IMR-90 (cell line): ENCODE data around the gene LMBR1L. TPM values are rescaled to one million over a fixed set of nuclear protein-coding genes. Genes with fewer than 3 reads are reported as not detected.

Experiments
- ATAC-seq: fragments of 200-7000 bp; cut with Tn5 transposase; 2 replicates; pipeline ENCODE4 v1.9.1; 2020; ENCODE audit warnings: low read depth, mild to moderate bottlenecking, moderate library complexity
- BruUV-seq: library from RNA; stranded (reverse); fragments of 400-500 nt; replicated peaks from 2 replicates; lab custom pipeline; 2021; lab: Mats Ljungman, UMichigan
- CTCF ChIA-PET: fragments of 300-600 bp; formaldehyde crosslinking; extraction: SDS; loops from one replicate; lab custom pipeline; 2021; ENCODE audit warnings: antibody characterized with exemption; lab: Yijun Ruan, JAX
- POLR2A ChIA-PET: fragments of 300-600 bp; sonication (Branson Sonifier 250); formaldehyde crosslinking; loops from one replicate; lab custom pipeline; 2022; ENCODE audit warnings: antibody characterized with exemption; ENCODE audit not compliant: unreplicated experiment; lab: Charles Lee
- DNase-seq: peaks from one replicate; pipeline ENCODE4 v3.0.0; 2013
- H2AFZ ChIP-seq: replicated peaks from 2 replicates; pipeline ENCODE3; 2013; ENCODE audit warnings: low read length, mild to moderate bottlenecking; ENCODE audit not compliant: poor library complexity
- H2AK5ac ChIP-seq: 2 replicates; pipeline ENCODE4 v1.6.1; 2013; ENCODE audit warnings: low read depth, low read length, inconsistent platforms
- H2AK9ac ChIP-seq: replicated peaks from 2 replicates; pipeline ENCODE3; 2013; ENCODE audit warnings: mild to moderate bottlenecking, low read depth, low read length, moderate library complexity; ENCODE audit not compliant: poor library complexity
- H2BK120ac ChIP-seq: 2 replicates; pipeline ENCODE4 v1.6.1; 2013; ENCODE audit warnings: low read depth, low read length, inconsistent platforms
- H2BK15ac ChIP-seq: 3 replicates; pipeline ENCODE4 v1.6.1; 2013; ENCODE audit warnings: low read depth, low read length, inconsistent platforms
- H2BK20ac ChIP-seq: 2 replicates; pipeline ENCODE4 v1.6.1; 2013; ENCODE audit warnings: low read depth, mild to moderate bottlenecking, inconsistent platforms, low read length, moderate library complexity
- H2BK5ac ChIP-seq: 2 replicates; pipeline ENCODE4 v1.6.1; 2013; ENCODE audit warnings: mild to moderate bottlenecking, low read depth, low read length, inconsistent platforms; ENCODE audit not compliant: poor library complexity, severe bottlenecking
- H3K14ac ChIP-seq: replicated peaks from 2 replicates; pipeline ENCODE4 v1.6.1; 2013; ENCODE audit warnings: low read depth, low read length, inconsistent platforms
- H3K18ac ChIP-seq: 2 replicates; pipeline ENCODE4 v1.6.1; 2013; ENCODE audit warnings: low read depth, low read length, control low read depth
- H3K23ac ChIP-seq: 2 replicates; pipeline ENCODE4 v1.6.1; 2013; ENCODE audit warnings: low read depth, low read length, inconsistent platforms
- H3K27ac ChIP-seq: 2 replicates; pipeline ENCODE4 v1.5.1; 2013; ENCODE audit warnings: mild to moderate bottlenecking, control low read depth, low read length; ENCODE audit not compliant: insufficient read depth
- H3K27me3 ChIP-seq: 2 replicates; pipeline ENCODE4 v1.6.1; 2013; ENCODE audit warnings: low read length; ENCODE audit not compliant: control insufficient read depth, insufficient read depth
- H3K36me3 ChIP-seq: 2 replicates; pipeline ENCODE4 v1.6.1; 2013; ENCODE audit warnings: low read length, mixed read lengths; ENCODE audit not compliant: control insufficient read depth, insufficient read depth
- H3K4ac ChIP-seq: 2 replicates; pipeline ENCODE4 v1.6.1; 2013; ENCODE audit warnings: low read depth, low read length, inconsistent platforms
- H3K4me1 ChIP-seq: 2 replicates; pipeline ENCODE4 v1.6.1; 2013; ENCODE audit warnings: low read length, mixed read lengths; ENCODE audit not compliant: control insufficient read depth, insufficient read depth
- H3K4me2 ChIP-seq: 2 replicates; pipeline ENCODE4 v1.6.1; 2013; ENCODE audit warnings: low read depth, mild to moderate bottlenecking, control low read depth, low read length, moderate library complexity
- H3K4me3 ChIP-seq: 2 replicates; pipeline ENCODE4 v1.5.1; 2013; ENCODE audit warnings: low read depth, mild to moderate bottlenecking, control low read depth, low read length, moderate library complexity; ENCODE audit not compliant: insufficient read depth
- H3K56ac ChIP-seq: 2 replicates; pipeline ENCODE4 v1.6.1; 2013; ENCODE audit warnings: low read length, inconsistent platforms; ENCODE audit not compliant: insufficient read depth; ENCODE audit errors: extremely low read depth
- H3K79me1 ChIP-seq, 2 experiments: 2 replicates each; pipeline ENCODE4 v1.6.1; 2013; ENCODE audit warnings: low read length in 2 of 2, inconsistent platforms in 1 of 2, low read depth in 1 of 2
- H3K9ac ChIP-seq: 2 replicates; pipeline ENCODE4 v1.6.1; 2013; ENCODE audit warnings: low read depth, low read length, control low read depth
- H3K9me1 ChIP-seq: 2 replicates; pipeline ENCODE4 v1.6.1; 2013; ENCODE audit warnings: low read length, inconsistent platforms; ENCODE audit not compliant: insufficient read depth
- H3K9me3 ChIP-seq: 2 replicates; pipeline ENCODE4 v1.6.1; 2013; ENCODE audit warnings: low read length; ENCODE audit not compliant: control insufficient read depth, insufficient read depth
- H4K20me1 ChIP-seq: 2 replicates; pipeline ENCODE4 v1.6.1; 2013; ENCODE audit warnings: low read length, inconsistent platforms; ENCODE audit not compliant: insufficient read depth
- H4K5ac ChIP-seq: 2 replicates; pipeline ENCODE4 v1.6.1; 2013; ENCODE audit warnings: mild to moderate bottlenecking, low read depth, low read length, control low read depth
- H4K8ac ChIP-seq, 2 experiments: 2 replicates each; pipeline ENCODE4 v1.6.1; 2013; ENCODE audit warnings: low read depth in 2 of 2, low read length in 2 of 2, control low read depth in 1 of 2, inconsistent platforms in 1 of 2
- H4K91ac ChIP-seq: 2 replicates; pipeline ENCODE4 v1.6.1; 2013; ENCODE audit warnings: low read depth, low read length, inconsistent platforms; ENCODE audit not compliant: insufficient read depth
- BHLHE40 ChIP-seq: fragments of 150-350 bp; IDR thresholded peaks from 2 replicates; pipeline ENCODE4 v1.6.1; 2016; ENCODE audit warnings: mild to moderate bottlenecking, low read depth, low read length
- CEBPB ChIP-seq: IDR thresholded peaks from 2 replicates; pipeline ENCODE4 v1.6.1; 2012; ENCODE audit warnings: low read depth, low read length, improper control_type of control experiment
- CHD1 ChIP-seq: IDR thresholded peaks from 2 replicates; pipeline ENCODE4 v1.6.1; 2012; ENCODE audit warnings: low read depth, low read length, improper control_type of control experiment
- FOS ChIP-seq: fragments of 150-350 bp; IDR thresholded peaks from 2 replicates; pipeline ENCODE4 v1.6.1; 2016; ENCODE audit warnings: low read depth, low read length
- MAFK ChIP-seq: IDR thresholded peaks from 2 replicates; pipeline ENCODE4 v1.6.1; 2012; ENCODE audit warnings: low read depth, low read length, improper control_type of control experiment
- MAZ ChIP-seq: IDR thresholded peaks from 2 replicates; pipeline ENCODE4 v1.6.1; 2012; ENCODE audit warnings: low read depth, mild to moderate bottlenecking, low read length, improper control_type of control experiment, moderate library complexity, borderline replicate concordance
- MXI1 ChIP-seq: IDR thresholded peaks from 2 replicates; pipeline ENCODE4 v1.6.1; 2012; ENCODE audit warnings: low read depth, mild to moderate bottlenecking, low read length, moderate library complexity, borderline replicate concordance
- NFE2L2 ChIP-seq: fragments of 150-350 bp; IDR thresholded peaks from 2 replicates; pipeline ENCODE4 v1.6.1; 2016; ENCODE audit warnings: low read depth, mild to moderate bottlenecking, low read length
- POLR2A ChIP-seq: IDR thresholded peaks from 2 replicates; pipeline ENCODE4 v1.6.1; 2012; ENCODE audit warnings: mild to moderate bottlenecking, low read depth, low read length
- RAD21 ChIP-seq: IDR thresholded peaks from 2 replicates; pipeline ENCODE4 v1.6.1; 2012; ENCODE audit warnings: low read length, improper control_type of control experiment
- RCOR1 ChIP-seq: IDR thresholded peaks from 2 replicates; pipeline ENCODE4 v1.6.1; 2012; ENCODE audit warnings: mild to moderate bottlenecking, low read length, improper control_type of control experiment; ENCODE audit not compliant: insufficient replicate concordance
- RFX5 ChIP-seq: IDR thresholded peaks from 2 replicates; pipeline ENCODE4 v1.8.0; 2012; ENCODE audit warnings: low read depth, mild to moderate bottlenecking, low read length, moderate library complexity
- SMC3 ChIP-seq: fragments of 150-350 bp; IDR thresholded peaks from 2 replicates; pipeline ENCODE4 v1.6.1; 2016; ENCODE audit warnings: low read depth, mild to moderate bottlenecking, antibody characterized with exemption, low read length, moderate library complexity
- WGBS, 2 experiments: methylation state at CpG; one replicate each; pipeline versions ENCODE4 v1.1.5 to v1.1.7; 2013; ENCODE audit warnings: missing lambda C conversion rate in 2 of 2; ENCODE audit not compliant: insufficient read length in 1 of 2; ENCODE audit errors: extremely low coverage in 2 of 2; 5-methylcytosine and 5-hydroxymethylcytosine counted together
- dilution Hi-C: fragments of 300-500 bp; cut with HindIII; formaldehyde crosslinking; loops from one replicate; pipeline ENCODE4 v1.14.3; 2018; ENCODE audit warnings: low sequenced_read_pairs; ENCODE audit not compliant: unreplicated experiment
- in situ Hi-C: fragments of 300-500 bp; cut with MboI; formaldehyde crosslinking; loops from 3 replicates; pipeline ENCODE4 v1.14.3; 2019; ENCODE audit warnings: low sequenced_read_pairs, inconsistent platforms, mixed read lengths
- intact Hi-C: fragments of 100-400 bp; cut with micrococcal nuclease; formaldehyde crosslinking; loops from 2 replicates; pipeline ENCODE4 v1.10.0; 2022
- polyA plus RNA-seq, 3 experiments: library from polyadenylated mRNA; depleted of rRNA; stranded (reverse); fragments of >200 nt; gene quantifications; 2 replicates each; pipeline ENCODE4 v1.2.3, GENCODE V29; 2012; ENCODE audit warnings: low replicate concordance in 1 of 3
- total RNA-seq: library from RNA; depleted of rRNA; stranded (reverse); fragments of >200 nt; gene quantifications from 2 replicates; pipeline ENCODE4 v1.2.3, GENCODE V29; 2012
- TF ChIP-seq, protein P1 (sequence below): conservative IDR thresholded peaks from 2 replicates; pipeline ENCODE4 v1.5.1; 2012; ENCODE audit warnings: mild to moderate bottlenecking, low read depth, low read length, improper control_type of control experiment
- TF ChIP-seq, protein P2 (sequence below): fragments of 150-350 bp; IDR thresholded peaks from 2 replicates; pipeline ENCODE4 v1.6.1; 2016; ENCODE audit warnings: low read depth, mild to moderate bottlenecking, low read length, moderate library complexity, borderline replicate concordance
- TF ChIP-seq, protein P3 (sequence below): fragments of 150-350 bp; IDR thresholded peaks from 2 replicates; pipeline ENCODE4 v1.6.1; 2017; ENCODE audit warnings: mild to moderate bottlenecking, antibody characterized with exemption, low read length, low read depth

Gene LMBR1L
- total and polyA plus RNA-seq, 2 of the 4 experiments (the other 2 are of a cell fraction) = 33.0 to 44.6 TPM

DNA sequence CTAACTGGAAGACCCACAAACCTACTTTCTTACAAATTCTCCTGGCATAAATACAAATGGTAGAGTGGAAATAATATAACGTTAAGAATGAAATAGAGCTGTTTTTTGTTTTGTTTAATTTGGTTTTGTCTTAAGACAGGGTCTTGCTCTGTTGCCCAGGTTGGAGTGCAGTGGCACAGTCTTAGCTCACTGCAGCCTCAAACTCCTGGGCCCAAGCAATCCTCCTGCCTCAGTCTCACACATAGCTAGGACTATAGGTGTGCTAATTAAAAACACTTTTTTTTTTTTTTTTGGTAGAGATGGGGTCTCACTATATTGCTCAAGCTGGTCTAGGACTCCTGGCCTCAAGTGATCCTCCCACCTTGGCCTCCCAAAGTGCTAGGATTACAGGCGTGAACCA lies 11.9 kb downstream of the LMBR1L start:
- dilution Hi-C loops = no loop called here
- Histone ChIP-seq H3K4me3 (no peak overlapping the region), H2BK5ac (no peak overlapping the region), H3K27me3 (peaks cover 12% of the 10 kb centered on the region; the same call in 1 of the 2 replicates), H3K14ac (no peak overlapping the region), H2BK20ac (no peak overlapping the region), H4K5ac (no peak overlapping the region), H3K79me1 (peaks cover 13% of the 10 kb centered on the region in 2 experiments), H3K4me2 (no peak overlapping the region), H3K56ac (no peak overlapping the region), H3K27ac (no peak overlapping the region), H3K4ac (no peak overlapping the region), H4K20me1 (peaks cover 16% of the 10 kb centered on the region), H2AFZ (no peak overlapping the region), H3K18ac (no peak overlapping the region), H3K9me1 (no peaks in the 10 kb centered on the region; the same call in 1 of the 2 replicates), H3K36me3 (peaks cover 55% of the 10 kb centered on the region), H4K8ac (no peak overlapping the region), H2BK15ac (no peak overlapping the region), H2AK5ac (no peak overlapping the region), H3K9me3 (no peaks in the 10 kb centered on the region), H4K91ac (no peak overlapping the region), H3K23ac (no peak overlapping the region), H3K9ac (no peak overlapping the region), H2AK9ac (no peak overlapping the region), H3K4me1 (peaks cover 2% of the 10 kb centered on the region; the same call in 1 of the 2 replicates), H2BK120ac (no peak overlapping the region)
- in situ Hi-C loops = no loop called here
- no peak for DNase-seq
- no peak for TF ChIP-seq POLR2A
- TF ChIP-seq RFX5 = no peak
- TF ChIP-seq, protein P1, sequence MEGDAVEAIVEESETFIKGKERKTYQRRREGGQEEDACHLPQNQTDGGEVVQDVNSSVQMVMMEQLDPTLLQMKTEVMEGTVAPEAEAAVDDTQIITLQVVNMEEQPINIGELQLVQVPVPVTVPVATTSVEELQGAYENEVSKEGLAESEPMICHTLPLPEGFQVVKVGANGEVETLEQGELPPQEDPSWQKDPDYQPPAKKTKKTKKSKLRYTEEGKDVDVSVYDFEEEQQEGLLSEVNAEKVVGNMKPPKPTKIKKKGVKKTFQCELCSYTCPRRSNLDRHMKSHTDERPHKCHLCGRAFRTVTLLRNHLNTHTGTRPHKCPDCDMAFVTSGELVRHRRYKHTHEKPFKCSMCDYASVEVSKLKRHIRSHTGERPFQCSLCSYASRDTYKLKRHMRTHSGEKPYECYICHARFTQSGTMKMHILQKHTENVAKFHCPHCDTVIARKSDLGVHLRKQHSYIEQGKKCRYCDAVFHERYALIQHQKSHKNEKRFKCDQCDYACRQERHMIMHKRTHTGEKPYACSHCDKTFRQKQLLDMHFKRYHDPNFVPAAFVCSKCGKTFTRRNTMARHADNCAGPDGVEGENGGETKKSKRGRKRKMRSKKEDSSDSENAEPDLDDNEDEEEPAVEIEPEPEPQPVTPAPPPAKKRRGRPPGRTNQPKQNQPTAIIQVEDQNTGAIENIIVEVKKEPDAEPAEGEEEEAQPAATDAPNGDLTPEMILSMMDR = no peak
- no peak for TF ChIP-seq MAZ
- no peak for TF ChIP-seq CHD1
- TF ChIP-seq FOS = no peak
- no peak for TF ChIP-seq BHLHE40
- no peak for TF ChIP-seq MXI1
- no peak for TF ChIP-seq RAD21
- TF ChIP-seq MAFK = no peak
- TF ChIP-seq, protein P2, sequence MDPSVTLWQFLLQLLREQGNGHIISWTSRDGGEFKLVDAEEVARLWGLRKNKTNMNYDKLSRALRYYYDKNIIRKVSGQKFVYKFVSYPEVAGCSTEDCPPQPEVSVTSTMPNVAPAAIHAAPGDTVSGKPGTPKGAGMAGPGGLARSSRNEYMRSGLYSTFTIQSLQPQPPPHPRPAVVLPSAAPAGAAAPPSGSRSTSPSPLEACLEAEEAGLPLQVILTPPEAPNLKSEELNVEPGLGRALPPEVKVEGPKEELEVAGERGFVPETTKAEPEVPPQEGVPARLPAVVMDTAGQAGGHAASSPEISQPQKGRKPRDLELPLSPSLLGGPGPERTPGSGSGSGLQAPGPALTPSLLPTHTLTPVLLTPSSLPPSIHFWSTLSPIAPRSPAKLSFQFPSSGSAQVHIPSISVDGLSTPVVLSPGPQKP = no peak
- TF ChIP-seq, protein P3, sequence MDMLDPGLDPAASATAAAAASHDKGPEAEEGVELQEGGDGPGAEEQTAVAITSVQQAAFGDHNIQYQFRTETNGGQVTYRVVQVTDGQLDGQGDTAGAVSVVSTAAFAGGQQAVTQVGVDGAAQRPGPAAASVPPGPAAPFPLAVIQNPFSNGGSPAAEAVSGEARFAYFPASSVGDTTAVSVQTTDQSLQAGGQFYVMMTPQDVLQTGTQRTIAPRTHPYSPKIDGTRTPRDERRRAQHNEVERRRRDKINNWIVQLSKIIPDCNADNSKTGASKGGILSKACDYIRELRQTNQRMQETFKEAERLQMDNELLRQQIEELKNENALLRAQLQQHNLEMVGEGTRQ = no peak
- TF ChIP-seq SMC3 = no peak
- TF ChIP-seq NFE2L2 = no peak
- no peak for TF ChIP-seq CEBPB
- no peak for TF ChIP-seq RCOR1
- intact Hi-C loops = no loop called here
- BruUV-seq = no TSS peak
- 86 to 100% methylated on average over 1 of the region's 2 CpGs for WGBS, 2 experiments
- no peak for ATAC-seq
- CTCF ChIA-PET = interaction anchor here (0.6 to 0.7 kb wide), 2 partner anchors 10 to 18 kb away, joined by 3 read pairs; no protein-coding TSS in a partner anchor
- POLR2A ChIA-PET = interaction anchor here (1.1 kb wide), 1 partner anchor 12 kb away, joined by 4 read pairs; the partner anchor contains the start of gene LMBR1L
